IPS DF 19.7 (cell line): ENCODE measurements around the gene STAT5A.

Experiments
- DNase-seq: peaks from one replicate; pipeline ENCODE4 v3.0.0-alpha.2; 2013; ENCODE audit warnings: low read depth, low spot score

The STAT5A gene

DNA sequence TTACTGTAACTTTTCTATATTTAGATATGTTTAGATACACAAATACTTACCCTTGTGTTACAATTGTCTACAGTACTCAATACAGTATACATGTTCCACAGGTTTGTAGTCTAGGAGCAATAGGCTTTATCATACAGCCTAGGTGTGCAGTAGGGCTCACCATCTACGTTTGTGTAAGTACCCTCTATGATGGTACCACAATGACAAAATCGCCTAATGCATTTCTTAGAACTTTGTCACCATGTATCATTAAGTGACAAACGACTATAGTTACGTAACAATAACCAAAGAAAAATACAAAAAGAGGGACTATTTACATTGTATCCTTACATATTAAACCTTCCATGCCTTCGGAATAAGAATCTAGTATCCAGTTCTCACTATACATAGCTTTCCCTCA, 20.1 kb upstream of the STAT5A start:
- DNase-seq, result no peak

DNA sequence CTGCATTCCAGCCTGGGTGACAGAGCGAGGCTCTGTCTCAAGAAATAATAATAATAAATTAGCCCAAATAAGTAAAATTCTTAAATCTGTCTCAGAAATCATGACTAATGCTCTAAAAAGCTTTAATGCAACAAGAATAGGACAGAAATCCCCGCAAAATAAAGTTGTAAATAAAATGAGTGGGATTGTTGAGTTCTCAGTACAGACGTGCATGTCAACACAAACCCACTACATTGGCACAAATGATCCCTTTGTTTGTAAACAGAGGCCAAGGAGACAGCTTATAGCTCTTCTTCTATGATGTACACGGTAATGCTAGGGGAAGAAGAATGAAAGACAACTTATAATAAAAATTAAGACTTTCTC, 18.1 kb upstream of the STAT5A start:
- no peak for DNase-seq

DNA sequence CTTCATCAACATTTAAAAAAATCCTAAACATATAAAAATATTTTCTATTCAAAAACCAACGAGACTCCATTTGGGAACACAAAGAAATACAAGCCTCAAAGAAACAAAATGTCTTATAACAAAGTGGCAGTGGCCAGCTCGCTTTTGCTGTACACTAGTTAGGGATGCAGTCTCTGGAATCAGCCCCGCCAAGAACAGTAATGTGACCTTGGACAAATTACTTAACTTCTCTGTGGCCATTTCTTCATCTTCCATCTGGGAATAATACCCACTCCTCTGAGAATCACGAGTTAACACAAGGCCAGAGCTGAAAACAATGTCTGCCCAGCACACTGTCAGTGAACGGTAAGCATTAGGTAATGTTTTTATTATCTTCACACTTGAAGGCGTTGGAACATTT, 17.7 kb upstream of the STAT5A start:
- no peak for DNase-seq

- DNase-seq, result no peak
These were observed 17.1 kb upstream of the STAT5A start for GRCh38 chr17:42271006-42271778.

GRCh38 chr17:42271779-42272035, 16.6 kb upstream of the STAT5A start:
- no peak for DNase-seq

- DNase-seq, result no peak
These were observed 16.0 kb upstream of the STAT5A start for GRCh38 chr17:42272162-42272907.

- no peak for DNase-seq
These were observed 14.6 kb upstream of the STAT5A start for GRCh38 chr17:42273474-42274252.

GRCh38 chr17:42274253-42274542, 14.1 kb upstream of the STAT5A start:
- no peak for DNase-seq

- no peak for DNase-seq
These were observed 13.3 kb upstream of the STAT5A start for GRCh38 chr17:42274812-42275526.

- DNase-seq, result no peak
These were observed 12.6 kb upstream of the STAT5A start for GRCh38 chr17:42275527-42276358.

GRCh38 chr17:42276359-42276608, 12.0 kb upstream of the STAT5A start, which contains the start of gene STAT5B:
Gene STAT5B, minus strand, starts transcription at chr17:42276391. Its CDS starts 44,264 bp downstream, at chr17:42232127.
- no peak for DNase-seq

DNA sequence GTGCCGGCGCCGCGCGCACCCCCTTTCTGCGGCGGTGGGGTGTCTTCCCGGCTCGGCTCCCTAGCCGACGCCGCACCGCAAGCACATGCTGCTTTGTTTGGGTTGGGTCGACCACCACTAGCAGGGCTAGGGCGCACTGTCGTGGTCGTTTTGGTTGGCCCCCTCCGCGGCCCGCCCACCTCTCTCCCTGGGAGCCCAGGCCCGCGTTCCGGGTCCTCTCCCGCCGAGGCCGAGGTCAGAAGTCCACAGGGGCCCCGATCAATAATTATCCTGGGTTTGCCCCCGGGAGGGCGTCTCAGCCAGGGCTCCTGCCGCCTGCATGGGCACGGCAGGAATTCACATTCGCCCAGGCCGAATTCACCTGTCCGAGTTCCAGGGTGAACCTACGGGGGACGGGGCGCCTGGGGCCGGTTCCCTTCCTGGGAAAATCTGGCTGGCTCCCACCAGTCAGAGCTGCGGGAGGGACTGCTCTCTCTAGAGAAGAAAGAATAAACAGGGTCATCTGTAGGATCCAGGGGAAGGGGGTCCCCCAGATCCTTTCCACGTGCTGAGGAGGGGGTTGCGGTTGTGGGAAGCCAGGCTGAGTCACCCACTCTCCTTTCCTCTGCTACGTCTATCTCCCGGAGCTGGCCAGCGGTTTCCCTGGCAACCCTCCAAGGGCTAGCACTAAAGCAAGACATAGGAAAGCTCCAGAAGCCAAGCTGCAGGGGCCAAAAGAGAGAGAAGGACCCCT, 11.5 kb upstream of the STAT5A start:
- no peak for DNase-seq

GRCh38 chr17:42277342-42277712, 11.0 kb upstream of the STAT5A start:
- no peak for DNase-seq

- no peak for DNase-seq
These were observed 8.3 kb upstream of the STAT5A start for GRCh38 chr17:42279776-42280630.

DNA sequence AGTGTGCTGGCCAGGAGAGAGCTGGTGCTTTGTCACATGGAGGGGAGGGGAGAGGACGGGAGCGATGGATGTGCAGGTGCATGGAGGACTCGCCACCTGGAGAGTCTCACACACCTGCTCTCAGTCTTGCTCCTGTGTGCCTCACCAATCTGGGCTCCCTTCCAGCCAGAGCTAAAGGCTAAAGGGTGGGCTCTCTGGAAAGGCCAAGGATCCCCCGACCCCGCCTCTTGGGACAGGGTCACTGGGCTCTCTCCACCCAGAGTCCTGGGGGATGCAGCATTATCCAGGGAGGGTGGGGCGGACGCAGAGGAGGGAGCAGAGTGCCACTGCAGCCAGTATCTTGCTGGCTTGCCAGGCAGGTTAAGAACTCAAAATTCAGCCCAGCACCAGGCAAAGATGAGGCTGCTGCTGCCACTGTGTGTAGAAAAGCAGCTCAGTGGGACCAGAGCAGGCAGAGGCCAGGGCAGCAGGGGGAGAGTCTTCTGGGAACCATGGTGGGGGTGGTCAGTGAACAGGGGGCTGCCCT, 6.7 kb upstream of the STAT5A start:
- no peak for DNase-seq

- no peak for DNase-seq
These were observed 5.7 kb upstream of the STAT5A start for GRCh38 chr17:42282478-42283080.

GRCh38 chr17:42283241-42284023, 4.9 kb upstream of the STAT5A start:
- DNase-seq, result no peak

DNA sequence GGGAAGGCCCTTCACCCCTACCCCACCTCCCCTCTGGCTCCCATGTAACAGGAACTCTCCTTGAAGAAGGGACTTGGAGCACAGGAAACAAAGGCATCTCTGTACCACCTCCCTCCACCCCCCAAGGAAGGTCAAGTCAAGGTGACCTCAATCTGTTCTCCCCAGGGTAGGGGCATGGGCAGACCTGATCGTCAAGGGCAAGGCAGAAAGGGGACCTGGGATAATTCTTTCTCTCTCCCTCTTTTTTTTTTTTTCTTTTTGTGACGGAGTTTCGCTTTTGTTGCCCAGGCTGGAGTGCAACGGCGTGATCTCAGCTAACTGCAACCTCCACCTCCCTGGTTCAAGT, 4.3 kb upstream of the STAT5A start:
- DNase-seq, result no peak

- DNase-seq, result no peak
These were observed 3.7 kb upstream of the STAT5A start for GRCh38 chr17:42284566-42284965.
